GDM1 (cell line): ENCODE data around the gene CNIH1.
"Not testable (repeated sequence)": the region's sequence is repeated elsewhere in the genome, so short reads cannot be mapped to it uniquely, and the experiment has no call there.

ENCODE experiments used
- DNase-seq: peaks from one replicate; lab custom pipeline; 2025; lab: John Stamatoyannopoulos, UW

The CNIH1 gene

GRCh38 chr14:54428527-54428926 is 12.6 kb downstream of the CNIH1 start:
- no peak for DNase-seq

GRCh38 chr14:54427871-54428270 is 13.3 kb downstream of the CNIH1 start:
- DNase-seq = no peak

GRCh38 chr14:54425537-54426274 is 15.5 kb downstream of the CNIH1 start:
- DNase-seq = no peak

- DNase-seq = no peak
Measured at GRCh38 chr14:54425068-54425467, 16.1 kb downstream of the CNIH1 start.

GRCh38 chr14:54424479-54424901 is 16.7 kb downstream of the CNIH1 start:
- no peak for DNase-seq

GRCh38 chr14:54423991-54424390 is 17.2 kb downstream of the CNIH1 start:
- no peak for DNase-seq

GRCh38 chr14:54420478-54421142 is 20.6 kb downstream of the CNIH1 start:
- DNase-seq = no peak

GRCh38 chr14:54411371-54411770 is 29.8 kb downstream of the CNIH1 start:
- no peak for DNase-seq

GRCh38 chr14:54410215-54410614 is 31.0 kb downstream of the CNIH1 start:
- DNase-seq = no peak

- DNase-seq = not testable (repeated sequence)
Measured at GRCh38 chr14:54403401-54404005, 37.7 kb downstream of the CNIH1 start.

GRCh38 chr14:54399560-54399959 is 41.6 kb downstream of the CNIH1 start:
- DNase-seq = no peak

GRCh38 chr14:54396493-54397335 is 44.5 kb downstream of the CNIH1 start, which contains the start of gene CDKN3:
TSS of gene CDKN3 (plus strand) at chr14:54397007. CDS start at chr14:54397069, 62 bp downstream.
- peak; percentile 98 for DNase-seq

- DNase-seq = no peak
Measured at GRCh38 chr14:54396183-54396492, 45.0 kb downstream of the CNIH1 start.

GRCh38 chr14:54395716-54396115 is 45.5 kb downstream of the CNIH1 start:
- no peak for DNase-seq

- DNase-seq = no peak
Measured at GRCh38 chr14:54395284-54395683, 45.9 kb downstream of the CNIH1 start.

GRCh38 chr14:54394596-54394995 is 46.6 kb downstream of the CNIH1 start:
- no peak for DNase-seq

- not testable (repeated sequence) for DNase-seq
Measured at GRCh38 chr14:54392986-54393884, 47.9 kb downstream of the CNIH1 start.

GRCh38 chr14:54392131-54392859 is 48.9 kb downstream of the CNIH1 start:
- no peak for DNase-seq

GRCh38 chr14:54387328-54387727 is 53.8 kb downstream of the CNIH1 start:
- DNase-seq = no peak

- DNase-seq = no peak
Measured at GRCh38 chr14:54385556-54385955, 55.6 kb downstream of the CNIH1 start.

GRCh38 chr14:54383835-54384234 is 57.3 kb downstream of the CNIH1 start:
- no peak for DNase-seq
